Kidney capillary endothelial cell (primary cell): ENCODE measurements around the gene FBXW8.

ENCODE experiments used
- DNase-seq: peaks from one replicate; pipeline ENCODE4 v3.0.0-alpha.2; 2018; ENCODE audit warnings: low spot score

Gene FBXW8

GRCh38 chr12:117020536-117021220 lies 109.9 kb downstream of the FBXW8 start:
- DNase-seq = no peak

GRCh38 chr12:117022465-117022864 lies 111.7 kb downstream of the FBXW8 start:
- no peak for DNase-seq

GRCh38 chr12:117023998-117024960 lies 113.5 kb downstream of the FBXW8 start:
- no peak for DNase-seq

GRCh38 chr12:117024961-117025480 lies 114.3 kb downstream of the FBXW8 start:
- DNase-seq = no peak

- DNase-seq = peak; percentile 74
Measured at GRCh38 chr12:117025481-117026151, 114.9 kb downstream of the FBXW8 start.

GRCh38 chr12:117026343-117026742 lies 115.6 kb downstream of the FBXW8 start:
- no peak for DNase-seq

GRCh38 chr12:117026921-117027250 lies 116.1 kb downstream of the FBXW8 start:
- no peak for DNase-seq

- DNase-seq = no peak
Measured at GRCh38 chr12:117027251-117028086, 116.7 kb downstream of the FBXW8 start.

- no peak for DNase-seq
Measured at GRCh38 chr12:117028254-117028653, 117.5 kb downstream of the FBXW8 start.

GRCh38 chr12:117030187-117030900 lies 119.6 kb downstream of the FBXW8 start:
- no peak for DNase-seq

GRCh38 chr12:117031843-117032592 lies 121.3 kb downstream of the FBXW8 start:
- DNase-seq = no peak

GRCh38 chr12:117032593-117033381 lies 122.0 kb downstream of the FBXW8 start:
- DNase-seq = no peak

GRCh38 chr12:117033382-117034221 lies 122.9 kb downstream of the FBXW8 start:
- no peak for DNase-seq

- DNase-seq = no peak
Measured at GRCh38 chr12:117034249-117034648, 123.5 kb downstream of the FBXW8 start.

GRCh38 chr12:117034701-117035151 lies 124.0 kb downstream of the FBXW8 start:
- no peak for DNase-seq

GRCh38 chr12:117035287-117035686 lies 124.5 kb downstream of the FBXW8 start:
- no peak for DNase-seq

- no peak for DNase-seq
Measured at GRCh38 chr12:117036046-117036445, 125.3 kb downstream of the FBXW8 start.

- no peak for DNase-seq
Measured at GRCh38 chr12:117036547-117036946, 125.8 kb downstream of the FBXW8 start.
